Keratinocyte (primary cell): ENCODE data around the gene PYGO1. TPM values are rescaled to one million over a fixed set of nuclear protein-coding genes. Genes with fewer than 3 reads are reported as not detected.

ENCODE experiments used
- DNase-seq: peaks from one replicate; pipeline ENCODE4 v3.0.0-alpha.2; 2011; ENCODE audit warnings: low read depth, missing footprints, low spot score
- FAIRE-seq: peaks from 2 replicates; lab custom pipeline; 2011; peaks lifted over from hg19 to GRCh38; lab: Jason Lieb, UNC
- H2AFZ ChIP-seq: 2 replicates; pipeline ENCODE4 v1.6.0; 2012; ENCODE audit warnings: low read length, control low read depth, inconsistent platforms; ENCODE audit not compliant: control insufficient read depth
- H3K27ac ChIP-seq: 2 replicates; pipeline ENCODE4 v1.5.1; 2011; ENCODE audit warnings: low read length; ENCODE audit not compliant: control insufficient read depth, insufficient read depth
- H3K27me3 ChIP-seq: 3 replicates; pipeline ENCODE4 v1.6.0; 2011; ENCODE audit warnings: low read length; ENCODE audit not compliant: control insufficient read depth, insufficient read depth; ENCODE audit errors: extremely low read depth
- H3K36me3 ChIP-seq, 2 experiments: 2 replicates in 1 of 2; 3 replicates in 1 of 2; pipeline ENCODE4 v1.5.1; 2011; ENCODE audit warnings: low read length in 2 of 2, mild to moderate bottlenecking in 1 of 2; ENCODE audit not compliant: control insufficient read depth in 2 of 2, insufficient read depth in 2 of 2; ENCODE audit errors: extremely low read depth in 1 of 2
- H3K4me1 ChIP-seq: 3 replicates; pipeline ENCODE4 v1.5.1; 2011; ENCODE audit warnings: low read length; ENCODE audit not compliant: control insufficient read depth, insufficient read depth; ENCODE audit errors: extremely low read depth
- H3K4me2 ChIP-seq: 3 replicates; pipeline ENCODE4 v1.6.0; 2011; ENCODE audit warnings: low read depth, low read length; ENCODE audit not compliant: control insufficient read depth, insufficient read depth; ENCODE audit errors: extremely low read depth
- H3K4me3 ChIP-seq, 3 experiments: fragments of 200-600 bp in 1 of 3; sonication (generic) in 1 of 3; 2 replicates in 2 of 3; 3 replicates in 1 of 3; pipeline ENCODE4 v1.5.1; 2011 to 2016; ENCODE audit warnings: low read length in 3 of 3, mild to moderate bottlenecking in 3 of 3, control low read depth in 2 of 3, inconsistent platforms in 1 of 3, low read depth in 1 of 3, mixed read lengths in 1 of 3, mixed run types in 1 of 3, moderate library complexity in 1 of 3; ENCODE audit not compliant: control insufficient read depth in 2 of 3, insufficient read depth in 2 of 3; ENCODE audit errors: extremely low read depth in 1 of 3
- H3K79me2 ChIP-seq: 2 replicates; pipeline ENCODE4 v1.6.0; 2012; ENCODE audit warnings: low read length; ENCODE audit not compliant: control insufficient read depth, insufficient read depth
- H3K9ac ChIP-seq: 3 replicates; pipeline ENCODE4 v1.6.0; 2011; ENCODE audit warnings: low read length; ENCODE audit not compliant: control insufficient read depth, insufficient read depth; ENCODE audit errors: extremely low read depth
- H3K9me1 ChIP-seq: 3 replicates; pipeline ENCODE4 v1.6.0; 2011; ENCODE audit warnings: low read length; ENCODE audit not compliant: control insufficient read depth, insufficient read depth; ENCODE audit errors: extremely low read depth
- H3K9me3 ChIP-seq: 2 replicates; pipeline ENCODE4 v1.5.1; 2012; ENCODE audit warnings: low read depth, low read length; ENCODE audit not compliant: control insufficient read depth
- H4K20me1 ChIP-seq: 3 replicates; pipeline ENCODE4 v1.6.0; 2011; ENCODE audit warnings: low read length; ENCODE audit not compliant: control insufficient read depth, insufficient read depth; ENCODE audit errors: extremely low read depth
- CTCF ChIP-seq, 3 experiments: IDR thresholded peaks in 1 of 3; conservative IDR thresholded peaks in 1 of 3; optimal IDR thresholded peaks in 1 of 3; 2 replicates in 2 of 3; 3 replicates in 1 of 3; pipeline versions ENCODE3 to v1.5.1; 2011; ENCODE audit warnings: low read length in 3 of 3, mild to moderate bottlenecking in 3 of 3, moderate library complexity in 2 of 3, control low read depth in 1 of 3, inconsistent platforms in 1 of 3; ENCODE audit not compliant: insufficient read depth in 2 of 3; ENCODE audit errors: extremely low read depth in 1 of 3
- EZH2 ChIP-seq: IDR thresholded peaks from one replicate; pipeline ENCODE4 v1.6.1; 2012; ENCODE audit warnings: inconsistent platforms, mild to moderate bottlenecking, low read length, moderate library complexity
- dilution Hi-C: fragments of 300-500 bp; cut with MboI; formaldehyde crosslinking; loops from one replicate; pipeline ENCODE4 v1.7.0; 2020; ENCODE audit warnings: low sequenced_read_pairs; ENCODE audit not compliant: extremely low pct_ligation_motif_present
- polyA plus RNA-seq, 5 experiments: library from polyadenylated mRNA; depleted of rRNA in 3 of 5; stranded (reverse) in 3 of 5; stranded (forward) in 1 of 5; unstranded in 1 of 5; fragments of >200 nt; gene quantifications; 1 replicate in 1 of 5; 2 replicates in 3 of 5; 3 replicates in 1 of 5; pipeline versions ENCODE4 v1.2.1 to v1.2.3, GENCODE V29; 2011 to 2012; ENCODE audit warnings: missing spikeins in 2 of 5, low read depth in 1 of 5, low replicate concordance in 1 of 5

The PYGO1 gene
- polyA plus RNA-seq, 1 donor (not counting 4 experiments of a cell fraction or from before 2014, with no cell fraction given): 2.2 TPM

- Histone ChIP-seq H3K36me3 (no peaks in the 10 kb centered on the region), H3K4me1 (no peaks in the 10 kb centered on the region), H3K9me1 (no peaks in the 10 kb centered on the region), H3K9me3 (no peaks in the 10 kb centered on the region), H3K79me2 (no peaks in the 10 kb centered on the region), H3K4me3 (no peak overlapping the region), H2AFZ (no peak overlapping the region), H3K9ac (no peak overlapping the region), H4K20me1 (no peaks in the 10 kb centered on the region), H3K27ac (no peak overlapping the region), H3K27me3 (no peaks in the 10 kb centered on the region), H3K4me2 (no peak overlapping the region)
- no peak for TF ChIP-seq CTCF (optimal IDR thresholded peaks at IDR 0.05 in 1 of 3, IDR thresholded peaks at IDR 0.05 in 1 of 3, conservative IDR thresholded peaks at IDR 0.05 in 1 of 3; ENCODE audit: extremely low read depth in 1 of 3, insufficient read depth in 2 of 3, low read length in 3 of 3)
- TF ChIP-seq EZH2: no peak
- dilution Hi-C loops: no loop called here
- DNase-seq: no peak
- FAIRE-seq: no peak
Measured at GRCh38 chr15:55618387-55618786, 30.2 kb upstream of the PYGO1 start.

- H3K27me3 ChIP-seq: no peaks in the 10 kb centered on the region
- FAIRE-seq: no peak
- dilution Hi-C loops: no loop called here
- H3K4me1 ChIP-seq: no peaks in the 10 kb centered on the region
- no peak overlapping the region for H3K4me2 ChIP-seq
- H3K27ac ChIP-seq: no peak overlapping the region
- no peaks in the 10 kb centered on the region for H3K9me1 ChIP-seq
- H3K9ac ChIP-seq: no peak overlapping the region
- no peaks in the 10 kb centered on the region for H4K20me1 ChIP-seq
- no peaks in the 10 kb centered on the region for H3K9me3 ChIP-seq
- no peaks in the 10 kb centered on the region for H3K36me3 ChIP-seq
- H3K4me3 ChIP-seq: no peak overlapping the region
- H3K79me2 ChIP-seq: no peaks in the 10 kb centered on the region
- no peak for TF ChIP-seq EZH2
- TF ChIP-seq CTCF (optimal IDR thresholded peaks at IDR 0.05 in 1 of 3, IDR thresholded peaks at IDR 0.05 in 1 of 3, conservative IDR thresholded peaks at IDR 0.05 in 1 of 3; ENCODE audit: extremely low read depth in 1 of 3, insufficient read depth in 2 of 3, low read length in 3 of 3): no peak
- H2AFZ ChIP-seq: no peak overlapping the region
- no peak for DNase-seq
Measured at GRCh38 chr15:55615445-55615844, 27.3 kb upstream of the PYGO1 start.
